ENCODE data around the gene EXOC6B. TPM values are rescaled to one million over a fixed set of nuclear protein-coding genes. Genes with fewer than 3 reads are reported as not detected.

Gene EXOC6B
- total RNA-seq, 1 donor from 2014 or later = 35.2 TPM

DNA sequence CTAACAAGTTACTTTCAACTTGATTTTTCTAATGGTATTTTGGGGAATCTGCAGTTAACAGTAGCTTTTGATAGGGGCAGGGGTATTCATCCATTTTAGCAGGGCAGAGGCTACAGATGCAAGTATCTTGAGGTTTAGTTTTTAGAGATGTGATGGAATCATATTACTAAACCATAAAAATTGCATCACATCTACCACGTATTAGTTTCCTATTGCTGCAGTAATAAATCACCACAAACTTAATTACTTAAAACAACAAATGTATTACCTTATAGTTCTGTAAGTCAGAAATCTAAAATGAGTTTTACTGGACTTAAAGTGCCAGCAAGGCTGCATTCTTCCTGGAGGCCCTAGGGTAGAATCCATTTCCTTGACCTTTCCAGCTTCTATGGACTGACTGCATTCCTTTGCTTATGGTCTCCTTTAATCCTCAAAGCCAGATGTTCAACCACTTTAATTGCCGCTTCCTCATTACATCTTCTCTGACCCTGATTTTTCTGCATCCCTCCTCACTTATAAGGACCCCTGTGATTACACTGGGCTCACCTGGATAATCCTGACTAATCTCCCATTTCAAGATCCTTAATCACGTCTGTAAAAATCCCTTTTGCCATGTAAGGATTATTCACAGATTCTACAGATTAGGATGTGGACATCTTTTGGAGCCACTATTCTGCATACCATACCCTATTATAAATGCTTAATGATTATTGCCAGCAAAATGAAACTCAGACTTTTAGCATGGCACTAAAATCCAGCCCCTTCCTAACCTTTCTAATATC, 21.9 kb upstream of the EXOC6B start:
- no peaks in the 10 kb centered on the region for H3K9me3 ChIP-seq
- H3K27me3 ChIP-seq = peaks cover 9% of the 10 kb centered on the region
- TF ChIP-seq, protein P1, sequence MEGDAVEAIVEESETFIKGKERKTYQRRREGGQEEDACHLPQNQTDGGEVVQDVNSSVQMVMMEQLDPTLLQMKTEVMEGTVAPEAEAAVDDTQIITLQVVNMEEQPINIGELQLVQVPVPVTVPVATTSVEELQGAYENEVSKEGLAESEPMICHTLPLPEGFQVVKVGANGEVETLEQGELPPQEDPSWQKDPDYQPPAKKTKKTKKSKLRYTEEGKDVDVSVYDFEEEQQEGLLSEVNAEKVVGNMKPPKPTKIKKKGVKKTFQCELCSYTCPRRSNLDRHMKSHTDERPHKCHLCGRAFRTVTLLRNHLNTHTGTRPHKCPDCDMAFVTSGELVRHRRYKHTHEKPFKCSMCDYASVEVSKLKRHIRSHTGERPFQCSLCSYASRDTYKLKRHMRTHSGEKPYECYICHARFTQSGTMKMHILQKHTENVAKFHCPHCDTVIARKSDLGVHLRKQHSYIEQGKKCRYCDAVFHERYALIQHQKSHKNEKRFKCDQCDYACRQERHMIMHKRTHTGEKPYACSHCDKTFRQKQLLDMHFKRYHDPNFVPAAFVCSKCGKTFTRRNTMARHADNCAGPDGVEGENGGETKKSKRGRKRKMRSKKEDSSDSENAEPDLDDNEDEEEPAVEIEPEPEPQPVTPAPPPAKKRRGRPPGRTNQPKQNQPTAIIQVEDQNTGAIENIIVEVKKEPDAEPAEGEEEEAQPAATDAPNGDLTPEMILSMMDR (IDR thresholded peaks at IDR 0.05) = no peak
- no peak overlapping the region for H3K4me3 ChIP-seq
- no peaks in the 10 kb centered on the region for H3K36me3 ChIP-seq
- ATAC-seq (no peak), DNase-seq (no peak)
- H3K27ac ChIP-seq = no peak overlapping the region
- intact Hi-C loops (cut with DNase I) = no loop called here
- no peaks in the 10 kb centered on the region for H3K4me1 ChIP-seq

DNA sequence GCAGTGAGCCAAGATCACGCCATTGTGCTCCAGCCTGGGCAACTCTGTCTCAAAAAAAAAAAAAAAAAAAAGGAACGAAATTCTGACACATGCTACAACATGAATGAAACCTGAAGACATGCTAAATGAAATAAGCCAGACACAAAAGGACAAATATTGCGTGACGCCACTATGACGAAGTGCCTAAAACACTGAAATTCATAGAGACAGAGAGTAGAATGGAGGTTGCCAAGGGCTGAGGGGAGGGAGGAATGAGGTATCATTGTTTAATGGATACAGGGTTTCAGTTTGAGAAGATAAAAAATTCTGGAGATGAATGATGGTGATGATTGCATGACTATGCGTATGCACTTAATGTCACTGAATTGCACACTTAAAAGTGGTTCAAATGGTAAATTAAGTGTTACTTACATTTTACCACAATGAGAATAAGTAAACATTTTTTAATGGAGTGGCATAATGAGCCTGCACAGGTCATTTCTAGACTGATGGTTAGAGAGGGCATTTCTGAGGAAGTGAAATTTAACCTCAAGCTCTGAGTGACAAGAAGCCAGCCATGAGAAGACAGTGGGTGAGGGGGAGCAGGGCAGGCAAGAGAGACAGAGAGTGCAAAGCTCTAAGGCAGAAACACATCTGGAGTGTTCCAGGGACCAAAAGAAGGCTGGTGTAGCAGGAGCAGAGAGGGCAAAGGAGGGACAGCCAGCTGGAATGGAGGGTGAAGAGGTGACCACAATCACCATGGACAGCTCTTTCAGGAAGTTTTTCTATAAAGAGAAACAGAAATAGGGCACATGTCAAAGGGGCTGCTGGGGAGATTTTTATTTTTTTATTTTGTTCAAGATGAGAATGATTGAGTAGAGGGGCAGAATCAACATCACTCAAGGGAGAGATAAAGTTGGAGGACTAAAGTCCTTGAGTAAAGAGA, 20.6 kb upstream of the EXOC6B start:
- Histone ChIP-seq H3K27me3 (peaks cover 9% of the 10 kb centered on the region), H3K9me3 (no peaks in the 10 kb centered on the region), H3K36me3 (no peaks in the 10 kb centered on the region), H3K4me1 (no peaks in the 10 kb centered on the region), H3K4me3 (no peak overlapping the region), H3K27ac (no peak overlapping the region)
- TF ChIP-seq, protein P1 (IDR thresholded peaks at IDR 0.05) = no peak
- DNase-seq (no peak), ATAC-seq (no peak)
- intact Hi-C loops (cut with DNase I) = no loop called here

DNA sequence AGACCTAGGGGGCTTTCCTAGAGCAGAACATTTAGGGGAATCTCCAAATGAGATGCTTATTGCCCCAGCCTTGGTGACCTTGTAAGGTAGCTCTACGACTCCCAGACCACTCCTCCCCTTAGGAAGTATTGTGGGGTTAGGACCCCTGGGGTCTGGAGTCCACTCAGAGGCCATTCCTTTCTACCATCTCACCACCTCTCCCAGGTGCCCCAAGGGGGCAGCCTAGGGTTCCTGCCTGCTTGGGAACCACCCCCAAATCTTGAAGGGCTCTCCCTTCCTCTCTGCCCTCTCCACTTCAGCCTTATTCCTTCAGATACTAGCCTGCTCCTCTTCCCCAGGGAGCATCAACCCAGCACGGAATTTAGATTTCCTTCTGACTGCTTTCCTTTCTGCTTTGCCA, 17.5 kb upstream of the EXOC6B start:
- Histone ChIP-seq H3K36me3 (no peaks in the 10 kb centered on the region), H3K4me1 (no peaks in the 10 kb centered on the region), H3K9me3 (no peaks in the 10 kb centered on the region), H3K4me3 (no peak overlapping the region), H3K27me3 (no peaks in the 10 kb centered on the region), H3K27ac (no peak overlapping the region)
- TF ChIP-seq, protein P1 (IDR thresholded peaks at IDR 0.05) = no peak
- ATAC-seq (no peak), DNase-seq (no peak)
- intact Hi-C loops (cut with DNase I) = no loop called here

DNA sequence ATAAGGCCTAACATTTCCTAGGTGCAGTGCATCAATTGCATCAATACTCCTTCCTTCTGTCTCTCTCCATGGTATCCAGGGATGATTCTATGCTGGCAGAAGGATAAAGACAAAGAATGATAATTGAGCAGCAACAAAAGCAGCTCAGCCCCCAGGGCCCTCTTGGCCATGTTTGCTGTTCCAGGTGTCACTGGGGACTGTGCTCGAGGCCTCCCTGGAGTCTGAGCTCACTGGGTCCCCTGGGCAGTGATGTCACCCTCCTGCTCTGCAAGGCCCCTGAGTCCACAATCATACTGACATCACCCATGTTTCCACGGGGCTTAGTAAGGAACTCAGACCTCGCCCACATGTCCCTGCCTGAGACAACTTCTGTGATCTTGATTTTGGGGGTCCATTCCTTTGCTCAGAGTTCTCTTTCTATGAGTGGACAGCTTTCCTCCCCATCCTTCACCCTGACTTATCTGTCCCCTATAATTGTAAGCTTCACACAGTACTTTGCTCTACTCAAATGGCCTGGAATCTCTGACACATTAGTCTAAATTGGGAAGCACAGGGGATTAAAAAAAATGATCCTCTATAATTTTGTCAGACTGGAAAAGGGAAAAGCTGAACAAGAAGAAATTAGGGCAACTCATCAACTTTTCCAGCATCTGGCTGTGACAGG, 15.8 kb upstream of the EXOC6B start:
- Histone ChIP-seq H3K36me3 (no peaks in the 10 kb centered on the region), H3K9me3 (no peaks in the 10 kb centered on the region), H3K4me1 (no peaks in the 10 kb centered on the region), H3K27ac (no peak overlapping the region), H3K4me3 (no peak overlapping the region), H3K27me3 (no peaks in the 10 kb centered on the region)
- intact Hi-C loops (cut with DNase I) = no loop called here
- no peak for ATAC-seq
- DNase-seq = no peak
- TF ChIP-seq, protein P1 (IDR thresholded peaks at IDR 0.05) = no peak

DNA sequence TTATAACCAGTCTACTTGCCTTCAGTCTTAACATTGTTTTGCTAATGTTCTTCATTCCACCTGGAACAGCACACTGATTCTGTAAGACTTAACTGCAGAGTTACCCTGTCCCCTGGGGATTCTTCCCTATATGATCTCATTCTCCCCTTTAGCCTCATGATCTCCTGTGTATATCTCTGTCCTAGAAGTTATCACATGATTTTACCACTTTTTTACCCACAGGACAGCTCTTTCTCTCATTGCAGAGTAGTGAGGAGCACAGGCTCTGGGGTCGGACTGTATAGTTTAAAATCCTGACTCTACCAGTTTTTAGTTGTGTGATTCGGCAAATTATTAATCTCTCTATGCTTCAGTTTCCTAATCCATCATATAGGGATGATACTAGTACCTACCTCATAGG, 14.2 kb upstream of the EXOC6B start:
- Histone ChIP-seq H3K9me3 (no peaks in the 10 kb centered on the region), H3K27me3 (no peaks in the 10 kb centered on the region), H3K27ac (no peak overlapping the region), H3K4me1 (no peaks in the 10 kb centered on the region), H3K4me3 (no peak overlapping the region), H3K36me3 (no peaks in the 10 kb centered on the region)
- TF ChIP-seq, protein P1 (IDR thresholded peaks at IDR 0.05) = no peak
- ATAC-seq (no peak), DNase-seq (no peak)
- intact Hi-C loops (cut with DNase I) = no loop called here

Measured in upper lobe of right lung (tissue), 1 donor.